HCT116 (cell line): ENCODE measurements around the gene APIP. TPM values are rescaled to one million over a fixed set of nuclear protein-coding genes. Genes with fewer than 3 reads are reported as not detected.

Experiments used
- ATAC-seq: fragments of 200-7000 bp; cut with Tn5 transposase; 2 replicates; pipeline ENCODE4 v1.9.1; 2020; ENCODE audit warnings: mild to moderate bottlenecking, moderate library complexity
- BruUV-seq: library from RNA; stranded (reverse); fragments of 400-500 nt; replicated peaks from 2 replicates; lab custom pipeline; 2021; lab: Mats Ljungman, UMichigan
- CTCF ChIA-PET: fragments of 300-600 bp; sonication (Branson Sonifier 250); formaldehyde crosslinking; loops from one replicate; lab custom pipeline; 2021; ENCODE audit warnings: antibody characterized with exemption; lab: Charles Lee
- POLR2A ChIA-PET: fragments of 300-600, 350-600 bp; sonication (Branson Sonifier 250); formaldehyde crosslinking; loops from one replicate; lab custom pipeline; 2021; ENCODE audit warnings: antibody characterized with exemption; lab: Charles Lee
- RAD21 ChIA-PET, 2 experiments: fragments of 300-600 bp; sonication (Branson Sonifier 250); formaldehyde crosslinking; loops; one replicate each; lab custom pipeline; 2023; ENCODE audit warnings: low total read pairs in 2 of 2; ENCODE audit not compliant: uncharacterized antibody in 2 of 2, unreplicated experiment in 2 of 2, low non-redundant PET in 1 of 2; lab: Charles Lee
- DNase-seq: peaks from one replicate; pipeline ENCODE4 v3.0.0-alpha.2; 2010; ENCODE audit warnings: low read depth, low spot score
- H2AFZ ChIP-seq: fragments of 200-600 bp; shearing (Covaris generic), sonication (generic); 2 replicates; pipeline ENCODE4 v1.6.1; 2017; ENCODE audit warnings: low read depth, mixed run types, mixed read lengths, antibody characterized with exemption, low read length; ENCODE audit not compliant: poor library complexity, severe bottlenecking
- H3K27ac ChIP-seq: 2 replicates; pipeline ENCODE4 v1.5.1; 2012; ENCODE audit warnings: low read depth, low read length
- H3K27me3 ChIP-seq: fragments of 200-600 bp; sonication (generic); 2 replicates; pipeline ENCODE4 v1.6.1; 2016; ENCODE audit warnings: mixed run types, low read length, mixed read lengths; ENCODE audit not compliant: insufficient read depth
- H3K36me3 ChIP-seq, 2 experiments: fragments of 200-500 bp in 1 of 2; fragments of 200-600 bp in 1 of 2; sonication (Bioruptor generic) in 1 of 2; sonication (generic) in 1 of 2; 2 replicates each; pipeline versions ENCODE4 v1.5.1 to v1.6.1; 2014 to 2016; ENCODE audit warnings: low read length in 2 of 2, inconsistent platforms in 1 of 2, mixed read lengths in 1 of 2, mixed run types in 1 of 2; ENCODE audit not compliant: insufficient read depth in 2 of 2, control insufficient read depth in 1 of 2
- H3K4me1 ChIP-seq, 2 experiments: fragments of 200-600 bp in 1 of 2; sonication (generic) in 1 of 2; 2 replicates each; pipeline versions ENCODE4 v1.5.1 to v1.6.1; 2012 to 2017; ENCODE audit warnings: low read length in 2 of 2, inconsistent platforms in 1 of 2, mild to moderate bottlenecking in 1 of 2, mixed read lengths in 1 of 2, mixed run types in 1 of 2, moderate library complexity in 1 of 2; ENCODE audit not compliant: insufficient read depth in 2 of 2, control insufficient read depth in 1 of 2
- H3K4me2 ChIP-seq: fragments of 200-600 bp; sonication (generic); 2 replicates; pipeline ENCODE4 v1.6.1; 2017; ENCODE audit warnings: mixed run types, low read length, mixed read lengths
- H3K4me3 ChIP-seq, 2 experiments: fragments of 200-600 bp in 1 of 2; sonication (generic) in 1 of 2; replicated peaks in 1 of 2; 2 replicates each; pipeline ENCODE4 v1.5.1; 2011 to 2016; ENCODE audit warnings: low read length in 2 of 2, control low read depth in 1 of 2, low read depth in 1 of 2, mild to moderate bottlenecking in 1 of 2, mixed read lengths in 1 of 2, mixed run types in 1 of 2
- H3K79me2 ChIP-seq: fragments of 200-600 bp; sonication (generic); 2 replicates; pipeline ENCODE4 v1.6.1; 2017; ENCODE audit warnings: mild to moderate bottlenecking, mixed run types, low read length, moderate library complexity, mixed read lengths; ENCODE audit not compliant: insufficient read depth
- H3K9ac ChIP-seq: fragments of 200-600 bp; sonication (generic); 2 replicates; pipeline ENCODE4 v1.6.1; 2016; ENCODE audit warnings: low read length, mixed read lengths
- H3K9me2 ChIP-seq: fragments of 200-600 bp; sonication (generic), shearing (Covaris generic); 2 replicates; pipeline ENCODE4 v1.6.1; 2017; ENCODE audit warnings: mixed run types, mild to moderate bottlenecking, moderate library complexity; ENCODE audit not compliant: insufficient read depth
- H3K9me3 ChIP-seq, 2 experiments: fragments of 200-500 bp in 1 of 2; fragments of 200-600 bp in 1 of 2; sonication (Bioruptor generic) in 1 of 2; sonication (generic) in 1 of 2; 2 replicates each; pipeline ENCODE4 v1.6.1; 2014 to 2017; ENCODE audit warnings: low read length in 2 of 2, mixed read lengths in 2 of 2, inconsistent platforms in 1 of 2, low read depth in 1 of 2, mild to moderate bottlenecking in 1 of 2, mixed run types in 1 of 2, moderate library complexity in 1 of 2; ENCODE audit not compliant: control insufficient read depth in 1 of 2, insufficient read depth in 1 of 2
- H4K20me1 ChIP-seq: fragments of 200-600 bp; sonication (generic), shearing (Covaris generic); 2 replicates; pipeline ENCODE4 v1.6.1; 2017; ENCODE audit warnings: mixed run types, mild to moderate bottlenecking, moderate library complexity; ENCODE audit not compliant: insufficient read depth
- CBX3 ChIP-seq: IDR thresholded peaks from 2 replicates; pipeline ENCODE4 v1.6.1; 2012; ENCODE audit warnings: low read depth
- CEBPB ChIP-seq: IDR thresholded peaks from 2 replicates; pipeline ENCODE4 v1.6.1; 2012; ENCODE audit warnings: low read depth
- EGR1 ChIP-seq: IDR thresholded peaks from 2 replicates; pipeline ENCODE4 v1.6.1; 2012; ENCODE audit warnings: low read depth
- ELF1 ChIP-seq: IDR thresholded peaks from 2 replicates; pipeline ENCODE4 v1.6.1; 2012; ENCODE audit warnings: low read depth, borderline replicate concordance
- EZH2 ChIP-seq: fragments of 200-600 bp; sonication (generic); IDR thresholded peaks from 2 replicates; pipeline ENCODE4 v1.6.1; 2017; ENCODE audit warnings: antibody characterized with exemption, mixed run types
- EZH2phosphoT487 ChIP-seq: fragments of 200-600 bp; IDR thresholded peaks from 2 replicates; pipeline ENCODE4 v1.6.1; 2018; ENCODE audit warnings: antibody characterized with exemption, borderline replicate concordance
- FOSL1 ChIP-seq: IDR thresholded peaks from 2 replicates; pipeline ENCODE4 v1.6.1; 2012; ENCODE audit warnings: low read depth
- JUND ChIP-seq: IDR thresholded peaks from 2 replicates; pipeline ENCODE4 v1.6.1; 2012
- POLR2A ChIP-seq: IDR thresholded peaks from 2 replicates; pipeline ENCODE4 v1.7.0; 2011; ENCODE audit warnings: borderline replicate concordance; ENCODE audit not compliant: insufficient read depth, insufficient read length; ENCODE audit errors: extremely low read depth
- POLR2AphosphoS5 ChIP-seq: IDR thresholded peaks from 2 replicates; pipeline ENCODE4 v1.6.1; 2011; ENCODE audit warnings: mild to moderate bottlenecking, low read depth, low read length, moderate library complexity
- RAD21 ChIP-seq: IDR thresholded peaks from 2 replicates; pipeline ENCODE4 v1.6.1; 2012; ENCODE audit warnings: low read depth, mild to moderate bottlenecking
- SP1 ChIP-seq: IDR thresholded peaks from 2 replicates; pipeline ENCODE4 v1.6.1; 2012; ENCODE audit warnings: low read depth
- SRF ChIP-seq: IDR thresholded peaks from 2 replicates; pipeline ENCODE4 v1.6.1; 2012; ENCODE audit warnings: low read depth
- YY1 ChIP-seq: IDR thresholded peaks from 2 replicates; pipeline ENCODE4 v1.6.1; 2011; ENCODE audit warnings: low read length, low read depth, moderate library complexity, mild to moderate bottlenecking; ENCODE audit not compliant: insufficient replicate concordance; ENCODE audit errors: extremely low read depth
- ZFX ChIP-seq: fragments of 450-650 bp; IDR thresholded peaks from 2 replicates; pipeline ENCODE4 v1.6.1; 2017
- ZNF274 ChIP-seq: fragments of 200-500 bp; sonication (Bioruptor generic); IDR thresholded peaks from 2 replicates; pipeline ENCODE4 v1.6.1; 2014; ENCODE audit warnings: mild to moderate bottlenecking, low read depth, low read length, inconsistent platforms
- intact Hi-C: fragments of 100-400 bp; cut with micrococcal nuclease; formaldehyde crosslinking; loops from 2 replicates; pipeline ENCODE4 v1.10.0; 2022
- total RNA-seq: library from RNA; stranded (reverse); gene quantifications from one replicate; pipeline ENCODE4 v1.2.1, GENCODE V29; 2021; ENCODE audit not compliant: unreplicated experiment
- TF ChIP-seq, protein P1 (sequence below): IDR thresholded peaks from 2 replicates; pipeline ENCODE4 v1.6.1; 2011; ENCODE audit warnings: mild to moderate bottlenecking, low read length, moderate library complexity; ENCODE audit not compliant: insufficient replicate concordance; ENCODE audit errors: extremely low read depth
- TF ChIP-seq, protein P2 (sequence below): IDR thresholded peaks from 2 replicates; pipeline ENCODE4 v1.6.1; 2012
- TF ChIP-seq, protein P3 (sequence below), 3 experiments: fragments of 200-600 bp in 1 of 3; sonication (generic) in 1 of 3; IDR thresholded peaks in 2 of 3; conservative IDR thresholded peaks in 1 of 3; 2 replicates each; pipeline ENCODE4 v1.5.1; 2012 to 2017; ENCODE audit warnings: low read depth in 2 of 3, low read length in 2 of 3, antibody characterized with exemption in 1 of 3, borderline replicate concordance in 1 of 3, control low read depth in 1 of 3, mild to moderate bottlenecking in 1 of 3, mixed read lengths in 1 of 3, mixed run types in 1 of 3, moderate library complexity in 1 of 3; ENCODE audit not compliant: insufficient read depth in 1 of 3
- TF ChIP-seq, protein P4 (sequence below): IDR thresholded peaks from 2 replicates; pipeline ENCODE4 v1.6.1; 2012

APIP gene
- total RNA-seq, 1 experiment from 2014 or later, result 41.2 TPM

DNA sequence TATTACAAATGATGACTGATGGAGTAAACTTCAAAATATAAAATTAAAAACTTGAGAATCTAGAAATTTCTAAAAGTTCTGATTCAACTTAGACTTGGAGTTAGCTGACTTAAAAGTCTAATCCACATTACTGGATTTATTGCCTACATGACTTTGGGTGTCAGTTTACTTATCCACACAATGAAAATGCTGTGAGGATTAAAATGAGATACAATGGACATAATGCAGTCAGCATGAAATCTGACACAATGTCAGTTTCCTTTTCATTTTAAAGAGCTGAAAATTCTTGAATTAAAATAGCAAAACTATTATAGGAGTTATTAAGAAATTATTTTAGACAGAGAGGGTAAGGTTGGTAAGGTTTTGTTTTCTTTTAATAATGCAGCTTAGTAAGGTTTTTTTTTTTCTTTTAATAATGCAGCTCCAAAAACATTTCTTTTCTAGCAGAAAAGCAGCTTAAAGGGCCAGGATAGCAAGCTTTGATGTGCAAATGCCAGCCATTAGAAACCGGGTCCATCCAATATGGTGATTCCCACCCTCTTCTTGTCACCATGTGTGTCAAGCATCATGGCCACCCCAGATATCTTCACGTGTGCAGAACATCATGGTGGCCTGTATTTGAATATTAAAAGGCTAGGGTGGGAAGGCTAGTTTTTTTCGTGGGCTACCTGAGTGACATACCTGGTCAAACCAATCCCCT is 18.9 kb downstream of the APIP start:
- Histone ChIP-seq H3K36me3 (no peaks in the 10 kb centered on the region; a peak in 1 of 4 replicates), H3K27me3 (no peaks in the 10 kb centered on the region), H3K79me2 (peaks cover 8% of the 10 kb centered on the region; the same call in 1 of the 2 replicates), H3K4me2 (no peak overlapping the region), H3K4me1 (peaks cover 3 to 5% of the 10 kb centered on the region in 2 experiments; a peak in 3 of 4 replicates), H3K9me3 (no peaks in the 10 kb centered on the region), H4K20me1 (no peaks in the 10 kb centered on the region), H3K9me2 (no peaks in the 10 kb centered on the region), H3K27ac (no peak overlapping the region), H3K9ac (no peak overlapping the region), H3K4me3 (no peak overlapping the region), H2AFZ (no peak overlapping the region)
- ATAC-seq, result no peak
- ChIA-PET POLR2A (no interaction called here), RAD21 (no interaction called here), CTCF (interaction anchor here (0.8 to 3.4 kb wide), 3 partner anchors 311 to 723 kb away, joined by 3 to 51 read pairs (median 39); no protein-coding TSS in a partner anchor)
- intact Hi-C loops, result loop anchor here (10.0 kb wide), 4 partner anchors 243 to 1093 kb away; no protein-coding TSS in a partner anchor
- no peak for DNase-seq
- BruUV-seq, result no TSS peak
- TF ChIP-seq JUND (no peak), RAD21 (no peak), SP1 (no peak), POLR2AphosphoS5 (no peak), POLR2A (no peak), CBX3 (no peak), EGR1 (no peak), SRF (no peak), ZNF274 (no peak), EZH2phosphoT487 (no peak), ZFX (no peak), FOSL1 (no peak), EZH2 (no peak), ELF1 (no peak), YY1 (no peak), CEBPB (no peak)
- TF ChIP-seq, protein P1, sequence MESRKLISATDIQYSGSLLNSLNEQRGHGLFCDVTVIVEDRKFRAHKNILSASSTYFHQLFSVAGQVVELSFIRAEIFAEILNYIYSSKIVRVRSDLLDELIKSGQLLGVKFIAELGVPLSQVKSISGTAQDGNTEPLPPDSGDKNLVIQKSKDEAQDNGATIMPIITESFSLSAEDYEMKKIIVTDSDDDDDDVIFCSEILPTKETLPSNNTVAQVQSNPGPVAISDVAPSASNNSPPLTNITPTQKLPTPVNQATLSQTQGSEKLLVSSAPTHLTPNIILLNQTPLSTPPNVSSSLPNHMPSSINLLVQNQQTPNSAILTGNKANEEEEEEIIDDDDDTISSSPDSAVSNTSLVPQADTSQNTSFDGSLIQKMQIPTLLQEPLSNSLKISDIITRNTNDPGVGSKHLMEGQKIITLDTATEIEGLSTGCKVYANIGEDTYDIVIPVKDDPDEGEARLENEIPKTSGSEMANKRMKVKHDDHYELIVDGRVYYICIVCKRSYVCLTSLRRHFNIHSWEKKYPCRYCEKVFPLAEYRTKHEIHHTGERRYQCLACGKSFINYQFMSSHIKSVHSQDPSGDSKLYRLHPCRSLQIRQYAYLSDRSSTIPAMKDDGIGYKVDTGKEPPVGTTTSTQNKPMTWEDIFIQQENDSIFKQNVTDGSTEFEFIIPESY, result no peak
- TF ChIP-seq, protein P2, sequence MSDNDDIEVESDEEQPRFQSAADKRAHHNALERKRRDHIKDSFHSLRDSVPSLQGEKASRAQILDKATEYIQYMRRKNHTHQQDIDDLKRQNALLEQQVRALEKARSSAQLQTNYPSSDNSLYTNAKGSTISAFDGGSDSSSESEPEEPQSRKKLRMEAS, result no peak
- TF ChIP-seq, protein P3, sequence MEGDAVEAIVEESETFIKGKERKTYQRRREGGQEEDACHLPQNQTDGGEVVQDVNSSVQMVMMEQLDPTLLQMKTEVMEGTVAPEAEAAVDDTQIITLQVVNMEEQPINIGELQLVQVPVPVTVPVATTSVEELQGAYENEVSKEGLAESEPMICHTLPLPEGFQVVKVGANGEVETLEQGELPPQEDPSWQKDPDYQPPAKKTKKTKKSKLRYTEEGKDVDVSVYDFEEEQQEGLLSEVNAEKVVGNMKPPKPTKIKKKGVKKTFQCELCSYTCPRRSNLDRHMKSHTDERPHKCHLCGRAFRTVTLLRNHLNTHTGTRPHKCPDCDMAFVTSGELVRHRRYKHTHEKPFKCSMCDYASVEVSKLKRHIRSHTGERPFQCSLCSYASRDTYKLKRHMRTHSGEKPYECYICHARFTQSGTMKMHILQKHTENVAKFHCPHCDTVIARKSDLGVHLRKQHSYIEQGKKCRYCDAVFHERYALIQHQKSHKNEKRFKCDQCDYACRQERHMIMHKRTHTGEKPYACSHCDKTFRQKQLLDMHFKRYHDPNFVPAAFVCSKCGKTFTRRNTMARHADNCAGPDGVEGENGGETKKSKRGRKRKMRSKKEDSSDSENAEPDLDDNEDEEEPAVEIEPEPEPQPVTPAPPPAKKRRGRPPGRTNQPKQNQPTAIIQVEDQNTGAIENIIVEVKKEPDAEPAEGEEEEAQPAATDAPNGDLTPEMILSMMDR (IDR thresholded peaks at IDR 0.05 in 2 of 3, conservative IDR thresholded peaks at IDR 0.05 in 1 of 3; ENCODE audit: borderline replicate concordance in 1 of 3, insufficient read depth in 1 of 3, low read depth in 2 of 3, low read length in 2 of 3), result no peak
- TF ChIP-seq, protein P4, sequence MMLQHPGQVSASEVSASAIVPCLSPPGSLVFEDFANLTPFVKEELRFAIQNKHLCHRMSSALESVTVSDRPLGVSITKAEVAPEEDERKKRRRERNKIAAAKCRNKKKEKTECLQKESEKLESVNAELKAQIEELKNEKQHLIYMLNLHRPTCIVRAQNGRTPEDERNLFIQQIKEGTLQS, result no peak
